CD4-positive, CD25-positive, alpha-beta regulatory T cell (primary cell): ENCODE data around the gene PNMA6E. TPM values are rescaled to one million over a fixed set of nuclear protein-coding genes. Genes with fewer than 3 reads are reported as not detected.

Experiments
- ATAC-seq, 2 donors: fragments of 150-1000 bp; cut with Tn5 transposase; one replicate each; pipeline ENCODE4 v1.10.0; 2021; ENCODE audit warnings: low read depth in 2 of 2, moderate number of reproducible peaks in 2 of 2, moderate library complexity in 1 of 2
- DNase-seq, 3 donors: peaks; one replicate each; pipeline versions ENCODE4 v3.0.0 to v3.0.0-alpha.2; 2012 to 2022; ENCODE audit warnings: mixed read lengths in 1 of 3
- H3K27ac ChIP-seq: one replicate; pipeline ENCODE4 v1.7.0; 2013; ENCODE audit warnings: mild to moderate bottlenecking, low read length; ENCODE audit not compliant: insufficient read depth, poor library complexity, severe bottlenecking
- H3K27me3 ChIP-seq: one replicate; pipeline ENCODE4 v1.7.0; 2013; ENCODE audit warnings: low read length; ENCODE audit not compliant: control insufficient read depth, insufficient read depth
- H3K36me3 ChIP-seq: one replicate; pipeline ENCODE4 v1.7.0; 2013; ENCODE audit warnings: mild to moderate bottlenecking, low read length, moderate library complexity; ENCODE audit not compliant: control insufficient read depth, insufficient read depth
- H3K4me1 ChIP-seq: 2 replicates; pipeline ENCODE4 v1.7.0; 2013; ENCODE audit warnings: mild to moderate bottlenecking, low read length; ENCODE audit not compliant: insufficient read depth, control insufficient read depth, poor library complexity, severe bottlenecking
- H3K4me3 ChIP-seq: one replicate; pipeline ENCODE4 v1.7.0; 2013; ENCODE audit warnings: low read depth, mild to moderate bottlenecking, low read length, moderate library complexity
- H3K9me3 ChIP-seq, 2 experiments: 1 replicate in 1 of 2; 2 replicates in 1 of 2; pipeline ENCODE4 v1.7.0; 2013; ENCODE audit warnings: low read length in 2 of 2, mild to moderate bottlenecking in 1 of 2, moderate library complexity in 1 of 2; ENCODE audit not compliant: control insufficient read depth in 2 of 2
- H3K27ac Mint-ChIP-seq, 3 donors: one replicate each; pipeline ENCODE4 v1.8.0; 2020 to 2022; ENCODE audit warnings: mild to moderate bottlenecking in 3 of 3, mixed read lengths in 3 of 3, moderate library complexity in 2 of 3
- H3K27me3 Mint-ChIP-seq: one replicate; pipeline ENCODE4 v1.8.0; 2022; ENCODE audit warnings: mild to moderate bottlenecking, mixed read lengths
- H3K36me3 Mint-ChIP-seq: one replicate; pipeline ENCODE4 v1.8.0; 2020; ENCODE audit warnings: mixed read lengths
- H3K4me1 Mint-ChIP-seq, 4 donors: one replicate each; pipeline ENCODE4 v1.8.0; 2020 to 2022; ENCODE audit warnings: mixed read lengths in 4 of 4, mild to moderate bottlenecking in 1 of 4
- H3K4me3 Mint-ChIP-seq, 4 donors: one replicate each; pipeline ENCODE4 v1.8.0; 2020 to 2022; ENCODE audit warnings: mild to moderate bottlenecking in 4 of 4, mixed read lengths in 4 of 4, moderate library complexity in 3 of 4
- H3K9me3 Mint-ChIP-seq, 7 donors: one replicate each; pipeline ENCODE4 v1.8.0; 2020 to 2022; ENCODE audit warnings: mixed read lengths in 7 of 7, mild to moderate bottlenecking in 3 of 7, moderate library complexity in 2 of 7
- polyA plus RNA-seq, 4 donors: library from polyadenylated mRNA; unstranded; fragments of 300-500 nt; fragmentation: Illumina TruSeq; gene quantifications; one replicate each; pipeline ENCODE4 v1.2.3, GENCODE V29; 2021
- total RNA-seq: library from RNA; stranded (reverse); gene quantifications from one replicate; pipeline ENCODE4 v1.2.3, GENCODE V29; 2022

Gene PNMA6E
- total and polyA plus RNA-seq, 5 donors from 2014 or later, result not detected

GRCh38 chrX:153377727-153378126 lies 23.4 kb downstream of the PNMA6E start:
- DNase-seq, result no peak
- H3K36me3 ChIP-seq, result no peaks in the 10 kb centered on the region
- H3K4me3 ChIP-seq, result no peak overlapping the region
- peaks cover 3% of the 10 kb centered on the region for H3K36me3 Mint-ChIP-seq
- peaks cover 5% of the 10 kb centered on the region for H3K27me3 Mint-ChIP-seq
- no peak for ATAC-seq
- H3K4me1 Mint-ChIP-seq, result peaks cover 0 to 7% (median 0%) of the 10 kb centered on the region in 4 donors
- no peak overlapping the region for H3K4me3 Mint-ChIP-seq
- H3K9me3 ChIP-seq, result no peaks in the 10 kb centered on the region
- H3K4me1 ChIP-seq, result no peaks in the 10 kb centered on the region
- H3K27me3 ChIP-seq, result no peaks in the 10 kb centered on the region
- H3K27ac Mint-ChIP-seq, result no peak overlapping the region
- H3K27ac ChIP-seq, result no peak overlapping the region
- no peaks in the 10 kb centered on the region for H3K9me3 Mint-ChIP-seq

GRCh38 chrX:153375571-153375970 lies 25.6 kb downstream of the PNMA6E start:
- no peak overlapping the region for H3K27ac ChIP-seq
- H3K36me3 ChIP-seq, result no peaks in the 10 kb centered on the region
- peaks cover 0 to 7% (median under 1%) of the 10 kb centered on the region in 4 donors for H3K4me1 Mint-ChIP-seq
- DNase-seq, result no peak
- H3K9me3 ChIP-seq, result no peaks in the 10 kb centered on the region
- no peak overlapping the region for H3K27ac Mint-ChIP-seq
- peaks cover 5% of the 10 kb centered on the region for H3K27me3 Mint-ChIP-seq
- H3K36me3 Mint-ChIP-seq, result peaks cover 3% of the 10 kb centered on the region
- H3K4me1 ChIP-seq, result no peaks in the 10 kb centered on the region
- no peaks in the 10 kb centered on the region for H3K27me3 ChIP-seq
- peaks cover 0 to 1% (median 0%) of the 10 kb centered on the region in 7 donors for H3K9me3 Mint-ChIP-seq
- no peak overlapping the region for H3K4me3 ChIP-seq
- no peak for ATAC-seq
- no peak overlapping the region for H3K4me3 Mint-ChIP-seq

- H3K4me3 ChIP-seq, result no peak overlapping the region
- Mint-ChIP-seq H3K27me3 (peaks cover 5% of the 10 kb centered on the region), H3K9me3 (peaks cover 0 to 1% (median 0%) of the 10 kb centered on the region in 7 donors), H3K36me3 (peaks cover 3% of the 10 kb centered on the region), H3K27ac (peak overlapping the region in 1 of 3 donors; percentile 77), H3K4me3 (no peak overlapping the region), H3K4me1 (peaks cover 0 to 7% (median under 1%) of the 10 kb centered on the region in 4 donors)
- no peaks in the 10 kb centered on the region for H3K9me3 ChIP-seq
- DNase-seq (no peak), ATAC-seq (no peak)
- no peaks in the 10 kb centered on the region for H3K27me3 ChIP-seq
- no peak overlapping the region for H3K27ac ChIP-seq
- no peaks in the 10 kb centered on the region for H3K36me3 ChIP-seq
- H3K4me1 ChIP-seq, result no peaks in the 10 kb centered on the region
Measured at GRCh38 chrX:153374426-153374825, 26.7 kb downstream of the PNMA6E start.

- Mint-ChIP-seq H3K4me1 (peaks cover 0 to 7% (median under 1%) of the 10 kb centered on the region in 4 donors), H3K27ac (peak overlapping the region in 1 of 3 donors; percentile 28), H3K4me3 (no peak overlapping the region), H3K36me3 (peaks cover 3% of the 10 kb centered on the region), H3K9me3 (peaks cover 0 to 1% (median 0%) of the 10 kb centered on the region in 7 donors), H3K27me3 (peaks cover 5% of the 10 kb centered on the region)
- no peak for DNase-seq
- Histone ChIP-seq H3K27ac (no peak overlapping the region), H3K4me3 (no peak overlapping the region), H3K36me3 (no peaks in the 10 kb centered on the region), H3K9me3 (no peaks in the 10 kb centered on the region), H3K27me3 (no peaks in the 10 kb centered on the region), H3K4me1 (no peaks in the 10 kb centered on the region)
- ATAC-seq, result no peak
Measured at GRCh38 chrX:153372949-153373348, 28.2 kb downstream of the PNMA6E start.

GRCh38 chrX:153371256-153371655 lies 29.9 kb downstream of the PNMA6E start:
- Mint-ChIP-seq H3K4me3 (no peak overlapping the region), H3K27ac (no peak overlapping the region), H3K4me1 (peaks cover 0 to 7% (median under 1%) of the 10 kb centered on the region in 4 donors), H3K9me3 (peaks cover 0 to 1% (median 0%) of the 10 kb centered on the region in 7 donors), H3K27me3 (no peaks in the 10 kb centered on the region), H3K36me3 (no peaks in the 10 kb centered on the region)
- no peak overlapping the region for H3K27ac ChIP-seq
- H3K4me1 ChIP-seq, result no peaks in the 10 kb centered on the region
- no peaks in the 10 kb centered on the region for H3K9me3 ChIP-seq
- DNase-seq (no peak), ATAC-seq (no peak)
- H3K4me3 ChIP-seq, result no peak overlapping the region
- no peaks in the 10 kb centered on the region for H3K27me3 ChIP-seq
- H3K36me3 ChIP-seq, result no peaks in the 10 kb centered on the region

- Histone ChIP-seq H3K9me3 (no peaks in the 10 kb centered on the region), H3K4me1 (no peaks in the 10 kb centered on the region), H3K36me3 (no peaks in the 10 kb centered on the region), H3K27me3 (no peaks in the 10 kb centered on the region), H3K4me3 (no peak overlapping the region), H3K27ac (no peak overlapping the region)
- Mint-ChIP-seq H3K36me3 (no peaks in the 10 kb centered on the region), H3K4me3 (peak overlapping the region in 1 of 4 donors; percentile 62), H3K9me3 (peaks cover 0 to 1% (median 0%) of the 10 kb centered on the region in 7 donors), H3K27ac (no peak overlapping the region), H3K4me1 (peaks cover 0 to 7% (median under 1%) of the 10 kb centered on the region in 4 donors), H3K27me3 (no peaks in the 10 kb centered on the region)
- ATAC-seq (no peak), DNase-seq (peak in 1 of 3 donors; percentile 11)
Measured at GRCh38 chrX:153370293-153371055, 30.7 kb downstream of the PNMA6E start.

GRCh38 chrX:153366878-153367538 lies 34.1 kb downstream of the PNMA6E start:
- H3K4me3 Mint-ChIP-seq, result no peak overlapping the region
- H3K36me3 Mint-ChIP-seq, result no peaks in the 10 kb centered on the region
- H3K4me1 Mint-ChIP-seq, result peaks cover 0 to 2% (median 0%) of the 10 kb centered on the region in 4 donors
- Histone ChIP-seq H3K4me3 (no peak overlapping the region), H3K27ac (no peak overlapping the region), H3K9me3 (no peaks in the 10 kb centered on the region), H3K36me3 (no peaks in the 10 kb centered on the region), H3K4me1 (no peaks in the 10 kb centered on the region), H3K27me3 (no peaks in the 10 kb centered on the region)
- H3K27ac Mint-ChIP-seq, result no peak overlapping the region
- ATAC-seq (no peak), DNase-seq (no peak)
- peaks cover 0 to 3% (median 0%) of the 10 kb centered on the region in 7 donors for H3K9me3 Mint-ChIP-seq
- no peaks in the 10 kb centered on the region for H3K27me3 Mint-ChIP-seq
